A673 (cell line): ENCODE results near the gene CTNNA3. TPM values are rescaled to one million over a fixed set of nuclear protein-coding genes. Genes with fewer than 3 reads are reported as not detected.

Experiments used
- BruUV-seq: library from RNA; stranded (reverse); fragments of 400-500 nt; replicated peaks from 2 replicates; lab custom pipeline; 2021; lab: Mats Ljungman, UMichigan
- CTCF ChIA-PET: fragments of 300-600 bp; sonication (Branson Sonifier 250); formaldehyde crosslinking; loops from one replicate; lab custom pipeline; 2022; ENCODE audit warnings: antibody characterized with exemption; lab: Charles Lee
- POLR2A ChIA-PET: fragments of 300-600 bp; sonication (Branson Sonifier 250); formaldehyde crosslinking; loops from one replicate; lab custom pipeline; 2022; ENCODE audit warnings: antibody characterized with exemption; ENCODE audit not compliant: low non-redundant PET; lab: Charles Lee
- DNase-seq: peaks from one replicate; pipeline ENCODE4 v3.0.0-alpha.2; 2015; ENCODE audit warnings: low spot score
- H3K27ac ChIP-seq: fragments of 200-600 bp; sonication (generic); 2 replicates; pipeline ENCODE4 v1.5.1; 2016; ENCODE audit warnings: mixed run types, low read depth, mild to moderate bottlenecking, mixed read lengths, antibody characterized with exemption, low read length; ENCODE audit not compliant: poor library complexity, severe bottlenecking
- H3K27me3 ChIP-seq: fragments of 200-600 bp; sonication (generic); replicated peaks from 2 replicates; pipeline ENCODE4 v1.6.1; 2017; ENCODE audit warnings: mixed run types, low read depth, mild to moderate bottlenecking, mixed read lengths, antibody characterized with exemption, low read length; ENCODE audit not compliant: insufficient read depth, poor library complexity
- H3K36me3 ChIP-seq: fragments of 200-600 bp; sonication (generic); 2 replicates; pipeline ENCODE4 v1.6.1; 2016; ENCODE audit warnings: mixed run types, mild to moderate bottlenecking, mixed read lengths, antibody characterized with exemption, low read length; ENCODE audit not compliant: insufficient read depth, poor library complexity, severe bottlenecking
- H3K4me1 ChIP-seq: fragments of 200-600 bp; sonication (generic); 2 replicates; pipeline ENCODE4 v1.6.1; 2017; ENCODE audit warnings: mixed run types, mild to moderate bottlenecking, mixed read lengths, antibody characterized with exemption, low read length; ENCODE audit not compliant: insufficient read depth, poor library complexity, severe bottlenecking
- H3K4me3 ChIP-seq: fragments of 200-600 bp; sonication (generic); 2 replicates; pipeline ENCODE4 v1.5.1; 2016; ENCODE audit warnings: low read depth, mixed run types, mild to moderate bottlenecking, mixed read lengths, low read length; ENCODE audit not compliant: poor library complexity, severe bottlenecking
- H3K9me3 ChIP-seq: fragments of 200-600 bp; sonication (generic); 2 replicates; pipeline ENCODE4 v1.6.1; 2016; ENCODE audit warnings: mixed run types, low read depth, mild to moderate bottlenecking, mixed read lengths, antibody characterized with exemption, low read length; ENCODE audit not compliant: poor library complexity, severe bottlenecking
- EZH2 ChIP-seq: fragments of 200-600 bp; sonication (generic); IDR thresholded peaks from 2 replicates; pipeline ENCODE4 v1.6.1; 2017; ENCODE audit warnings: borderline replicate concordance, low read depth, mild to moderate bottlenecking, mixed read lengths, antibody characterized with exemption, low read length; ENCODE audit not compliant: poor library complexity, severe bottlenecking
- intact Hi-C: fragments of 100-400 bp; cut with micrococcal nuclease; formaldehyde crosslinking; loops from one replicate; pipeline ENCODE4 v1.10.0; 2022; ENCODE audit not compliant: unreplicated experiment
- total RNA-seq: library from RNA; stranded (reverse); gene quantifications from 2 replicates; pipeline ENCODE4 v1.2.3, GENCODE V29; 2021
- TF ChIP-seq, protein P1 (sequence below): fragments of 300-800, 200-600 bp; sonication (generic); conservative IDR thresholded peaks from 2 replicates; pipeline ENCODE4 v1.5.1; 2017; ENCODE audit warnings: low read depth, mild to moderate bottlenecking, antibody characterized with exemption, low read length, moderate library complexity, mixed read lengths

CTNNA3 gene
- total RNA-seq, 1 experiment from 2014 or later: not detected

GRCh38 chr10:67492317-67493019 is 203.5 kb downstream of the CTNNA3 start:
- Histone ChIP-seq H3K4me3 (no peak overlapping the region), H3K9me3 (no peaks in the 10 kb centered on the region), H3K4me1 (no peaks in the 10 kb centered on the region), H3K27me3 (no peaks in the 10 kb centered on the region), H3K36me3 (no peaks in the 10 kb centered on the region), H3K27ac (no peak overlapping the region)
- no TSS peak for BruUV-seq
- no peak for DNase-seq
- no peak for TF ChIP-seq EZH2
- TF ChIP-seq, protein P1, sequence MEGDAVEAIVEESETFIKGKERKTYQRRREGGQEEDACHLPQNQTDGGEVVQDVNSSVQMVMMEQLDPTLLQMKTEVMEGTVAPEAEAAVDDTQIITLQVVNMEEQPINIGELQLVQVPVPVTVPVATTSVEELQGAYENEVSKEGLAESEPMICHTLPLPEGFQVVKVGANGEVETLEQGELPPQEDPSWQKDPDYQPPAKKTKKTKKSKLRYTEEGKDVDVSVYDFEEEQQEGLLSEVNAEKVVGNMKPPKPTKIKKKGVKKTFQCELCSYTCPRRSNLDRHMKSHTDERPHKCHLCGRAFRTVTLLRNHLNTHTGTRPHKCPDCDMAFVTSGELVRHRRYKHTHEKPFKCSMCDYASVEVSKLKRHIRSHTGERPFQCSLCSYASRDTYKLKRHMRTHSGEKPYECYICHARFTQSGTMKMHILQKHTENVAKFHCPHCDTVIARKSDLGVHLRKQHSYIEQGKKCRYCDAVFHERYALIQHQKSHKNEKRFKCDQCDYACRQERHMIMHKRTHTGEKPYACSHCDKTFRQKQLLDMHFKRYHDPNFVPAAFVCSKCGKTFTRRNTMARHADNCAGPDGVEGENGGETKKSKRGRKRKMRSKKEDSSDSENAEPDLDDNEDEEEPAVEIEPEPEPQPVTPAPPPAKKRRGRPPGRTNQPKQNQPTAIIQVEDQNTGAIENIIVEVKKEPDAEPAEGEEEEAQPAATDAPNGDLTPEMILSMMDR: no peak
- intact Hi-C loops: no loop called here
- CTCF ChIA-PET: no interaction called here
- POLR2A ChIA-PET: no interaction called here

GRCh38 chr10:67487906-67488619 is 207.9 kb downstream of the CTNNA3 start:
- intact Hi-C loops: no loop called here
- no peak for DNase-seq
- Histone ChIP-seq H3K36me3 (no peaks in the 10 kb centered on the region), H3K4me1 (no peaks in the 10 kb centered on the region), H3K27ac (no peak overlapping the region), H3K4me3 (no peak overlapping the region), H3K27me3 (no peaks in the 10 kb centered on the region), H3K9me3 (no peaks in the 10 kb centered on the region)
- CTCF ChIA-PET: no interaction called here
- POLR2A ChIA-PET: no interaction called here
- TF ChIP-seq, protein P1: no peak
- TF ChIP-seq EZH2: no peak
- no TSS peak for BruUV-seq

GRCh38 chr10:67487199-67487598 is 208.8 kb downstream of the CTNNA3 start:
- intact Hi-C loops: no loop called here
- Histone ChIP-seq H3K4me3 (no peak overlapping the region), H3K9me3 (no peaks in the 10 kb centered on the region), H3K36me3 (no peaks in the 10 kb centered on the region), H3K27me3 (no peaks in the 10 kb centered on the region), H3K27ac (no peak overlapping the region), H3K4me1 (no peaks in the 10 kb centered on the region)
- ChIA-PET POLR2A (no interaction called here), CTCF (no interaction called here)
- TF ChIP-seq EZH2: no peak
- TF ChIP-seq, protein P1: no peak
- BruUV-seq: no TSS peak
- DNase-seq: no peak
